A673 (cell line): ENCODE results near the gene PRCD.
"Not testable (repeated sequence)": the region's sequence is repeated elsewhere in the genome, so short reads cannot be mapped to it uniquely, and the experiment has no call there.

Experiments used
- EZH2 ChIP-seq: fragments of 200-600 bp; sonication (generic); IDR thresholded peaks from 2 replicates; pipeline ENCODE4 v1.6.1; 2017; ENCODE audit warnings: borderline replicate concordance, low read depth, mild to moderate bottlenecking, mixed read lengths, antibody characterized with exemption, low read length; ENCODE audit not compliant: poor library complexity, severe bottlenecking
- TF ChIP-seq, protein P1 (sequence below): fragments of 300-800, 200-600 bp; sonication (generic); conservative IDR thresholded peaks from 2 replicates; pipeline ENCODE4 v1.5.1; 2017; ENCODE audit warnings: low read depth, mild to moderate bottlenecking, antibody characterized with exemption, low read length, moderate library complexity, mixed read lengths

DNA sequence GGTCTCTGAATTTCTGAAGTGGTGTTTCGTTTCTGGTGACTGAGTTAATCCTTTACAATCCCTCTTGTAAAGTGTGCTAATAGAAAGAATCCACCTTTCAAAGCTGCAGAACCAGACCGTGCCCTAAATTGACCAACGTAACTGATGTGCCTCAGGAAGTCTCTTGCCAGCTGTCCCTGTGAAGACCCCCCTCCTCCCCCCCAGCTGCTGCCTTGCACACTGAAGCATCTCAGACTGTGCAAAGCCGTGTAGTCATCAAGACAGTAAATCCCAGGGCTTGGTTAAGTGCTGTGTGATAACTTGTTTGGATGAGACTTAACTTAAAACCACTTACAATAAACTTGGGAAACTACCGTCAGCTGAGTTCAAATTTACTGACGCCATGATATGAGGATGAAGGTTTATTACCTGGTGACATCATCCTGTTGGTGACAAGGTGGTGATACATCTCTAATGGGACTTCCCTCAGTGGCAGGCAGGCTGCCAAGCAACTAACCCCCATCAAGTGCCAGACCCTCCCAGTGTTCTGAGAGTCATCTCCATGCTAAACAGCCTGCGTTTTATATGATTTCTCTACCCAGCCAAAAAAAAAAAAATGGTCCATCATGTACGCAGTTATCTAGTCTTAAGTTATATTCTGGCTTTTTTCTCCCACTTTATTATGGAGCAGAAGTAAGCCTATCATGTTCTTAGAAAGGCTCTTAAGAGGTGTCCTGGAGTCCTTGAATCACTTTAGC lies 25.3 kb downstream of the PRCD start:
- TF ChIP-seq, protein P1, sequence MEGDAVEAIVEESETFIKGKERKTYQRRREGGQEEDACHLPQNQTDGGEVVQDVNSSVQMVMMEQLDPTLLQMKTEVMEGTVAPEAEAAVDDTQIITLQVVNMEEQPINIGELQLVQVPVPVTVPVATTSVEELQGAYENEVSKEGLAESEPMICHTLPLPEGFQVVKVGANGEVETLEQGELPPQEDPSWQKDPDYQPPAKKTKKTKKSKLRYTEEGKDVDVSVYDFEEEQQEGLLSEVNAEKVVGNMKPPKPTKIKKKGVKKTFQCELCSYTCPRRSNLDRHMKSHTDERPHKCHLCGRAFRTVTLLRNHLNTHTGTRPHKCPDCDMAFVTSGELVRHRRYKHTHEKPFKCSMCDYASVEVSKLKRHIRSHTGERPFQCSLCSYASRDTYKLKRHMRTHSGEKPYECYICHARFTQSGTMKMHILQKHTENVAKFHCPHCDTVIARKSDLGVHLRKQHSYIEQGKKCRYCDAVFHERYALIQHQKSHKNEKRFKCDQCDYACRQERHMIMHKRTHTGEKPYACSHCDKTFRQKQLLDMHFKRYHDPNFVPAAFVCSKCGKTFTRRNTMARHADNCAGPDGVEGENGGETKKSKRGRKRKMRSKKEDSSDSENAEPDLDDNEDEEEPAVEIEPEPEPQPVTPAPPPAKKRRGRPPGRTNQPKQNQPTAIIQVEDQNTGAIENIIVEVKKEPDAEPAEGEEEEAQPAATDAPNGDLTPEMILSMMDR = not testable (repeated sequence)
- TF ChIP-seq EZH2 = not testable (repeated sequence)
